Measurements from ENCODE around the gene BNC1.
"Not testable (repeated sequence)": the region's sequence is repeated elsewhere in the genome, so short reads cannot be mapped to it uniquely, and the experiment has no call there.

Gene BNC1

GRCh38 chr15:83299462-83299861, 15.0 kb upstream of the BNC1 start:
- DNase-seq (ENCODE audit: low read depth), result no peak

GRCh38 chr15:83295417-83295816, 11.0 kb upstream of the BNC1 start:
- DNase-seq (ENCODE audit: low read depth), result no peak

- DNase-seq (ENCODE audit: low read depth), result no peak
Measured at GRCh38 chr15:83293201-83293600, 8.7 kb upstream of the BNC1 start.

- DNase-seq (ENCODE audit: low read depth), result no peak
Measured at GRCh38 chr15:83292317-83292716, 7.9 kb upstream of the BNC1 start.

- DNase-seq (ENCODE audit: low read depth), result no peak
Measured at GRCh38 chr15:83290236-83290635, 5.8 kb upstream of the BNC1 start.

DNA sequence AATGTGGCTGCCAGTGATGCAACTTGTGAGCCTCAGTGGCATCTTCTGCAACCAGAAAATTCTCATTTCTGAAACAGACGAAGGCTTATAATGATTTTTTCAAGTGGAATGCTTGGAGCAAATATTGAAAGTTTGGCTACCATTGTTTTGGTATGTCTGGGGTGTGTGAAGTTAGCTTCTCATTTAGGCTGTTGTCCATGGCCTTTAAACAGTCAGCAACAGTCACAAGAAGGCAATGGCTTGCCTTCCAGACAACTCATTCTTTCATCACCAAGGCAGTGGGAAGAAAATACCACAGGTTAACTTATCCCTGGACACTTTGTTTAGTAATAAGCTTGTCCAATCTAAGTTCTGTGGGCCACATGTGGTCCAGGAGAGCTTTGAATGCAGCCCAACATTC, 4.7 kb upstream of the BNC1 start:
- DNase-seq (ENCODE audit: low read depth), result no peak

- DNase-seq (ENCODE audit: low read depth), result no peak
Measured at GRCh38 chr15:83288381-83288801, 3.9 kb upstream of the BNC1 start.

DNA sequence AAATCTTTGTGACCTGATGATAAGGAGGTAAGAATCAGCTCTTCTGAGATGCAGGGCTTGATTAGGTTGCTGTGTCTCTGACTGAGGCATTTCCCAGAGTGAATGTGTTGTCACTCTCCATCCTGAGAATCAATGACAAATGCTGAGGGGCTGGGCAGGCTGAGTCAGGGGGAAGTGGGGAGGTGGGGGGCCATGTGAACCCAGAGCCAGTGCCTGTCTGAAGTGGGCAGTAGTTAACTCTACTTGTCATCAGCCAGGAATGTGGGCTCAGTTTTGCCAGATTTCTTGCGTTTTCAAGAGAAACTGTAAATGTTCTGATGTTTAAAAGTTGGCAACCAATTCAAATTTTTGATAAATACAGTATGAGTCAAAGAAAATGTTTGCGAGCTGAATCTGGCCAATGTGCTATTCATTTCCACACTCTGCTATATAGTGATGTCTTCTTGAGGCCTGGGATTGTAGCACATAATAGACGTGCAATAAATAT, 3.1 kb upstream of the BNC1 start:
- no peak for DNase-seq (ENCODE audit: low read depth)

DNA sequence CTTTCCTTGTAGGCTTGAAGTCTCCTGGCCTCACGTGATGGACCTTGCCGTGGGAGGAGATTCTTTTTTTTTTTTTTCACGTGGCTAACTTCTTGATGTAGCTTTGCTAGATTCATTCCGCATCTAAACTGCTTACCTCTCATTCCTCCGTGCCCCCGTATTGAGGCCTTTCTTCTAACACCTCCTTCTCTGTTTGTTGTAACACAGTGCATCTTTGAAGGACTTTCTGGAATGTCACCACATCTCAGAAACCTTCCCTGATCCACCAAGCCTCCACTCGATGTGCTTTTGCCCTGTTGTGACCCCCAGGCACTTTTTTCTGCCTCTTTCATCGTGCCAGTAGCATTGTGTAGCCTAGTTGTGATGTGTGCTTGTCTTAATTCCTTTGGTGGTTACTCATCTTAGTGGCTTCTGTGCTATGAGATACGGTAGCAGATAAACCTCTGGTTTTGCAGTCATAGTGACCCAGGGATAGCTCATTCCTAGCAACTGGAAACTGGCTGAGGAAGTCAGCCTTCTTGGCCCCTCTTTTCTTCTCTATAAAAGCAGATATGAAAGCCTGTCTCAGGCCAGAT, 1.6 kb upstream of the BNC1 start:
- no peak for DNase-seq (ENCODE audit: low read depth)

DNA sequence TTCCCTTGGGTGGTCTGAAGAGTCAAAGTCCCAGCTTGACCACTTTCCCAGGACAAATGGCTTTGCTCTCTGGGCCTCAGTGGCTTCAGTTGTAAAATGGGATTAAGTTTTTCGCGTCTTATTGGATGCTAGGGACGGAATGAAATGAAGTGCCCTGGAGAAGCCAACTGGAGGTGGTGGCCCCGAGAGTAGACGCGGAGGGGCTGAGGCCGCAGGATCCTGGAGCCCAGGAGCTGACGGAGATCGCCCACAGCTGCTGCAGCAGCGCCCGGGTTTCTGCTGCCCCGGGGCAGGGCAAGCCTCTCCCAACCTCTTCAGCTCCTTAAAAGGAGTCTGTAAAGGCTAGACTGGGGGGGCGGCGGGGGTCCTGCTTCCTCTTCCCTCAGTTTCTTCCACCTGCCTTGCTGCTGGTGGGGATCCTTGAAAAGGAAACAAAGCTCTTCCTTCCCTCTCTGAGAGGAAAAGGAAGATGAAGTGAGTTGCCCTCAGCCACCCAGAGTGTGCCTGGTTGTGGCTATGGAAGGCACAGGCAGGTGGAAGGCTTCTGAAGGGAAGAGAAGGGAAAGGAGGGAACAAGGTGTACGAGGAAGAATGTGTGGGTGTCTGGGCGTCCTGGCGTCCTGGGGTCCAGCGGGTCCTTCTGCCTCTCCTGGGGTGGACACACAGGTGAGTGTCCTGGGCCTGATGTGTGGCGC, 967 bp upstream of the BNC1 start:
- no peak for DNase-seq (ENCODE audit: low read depth)

DNA sequence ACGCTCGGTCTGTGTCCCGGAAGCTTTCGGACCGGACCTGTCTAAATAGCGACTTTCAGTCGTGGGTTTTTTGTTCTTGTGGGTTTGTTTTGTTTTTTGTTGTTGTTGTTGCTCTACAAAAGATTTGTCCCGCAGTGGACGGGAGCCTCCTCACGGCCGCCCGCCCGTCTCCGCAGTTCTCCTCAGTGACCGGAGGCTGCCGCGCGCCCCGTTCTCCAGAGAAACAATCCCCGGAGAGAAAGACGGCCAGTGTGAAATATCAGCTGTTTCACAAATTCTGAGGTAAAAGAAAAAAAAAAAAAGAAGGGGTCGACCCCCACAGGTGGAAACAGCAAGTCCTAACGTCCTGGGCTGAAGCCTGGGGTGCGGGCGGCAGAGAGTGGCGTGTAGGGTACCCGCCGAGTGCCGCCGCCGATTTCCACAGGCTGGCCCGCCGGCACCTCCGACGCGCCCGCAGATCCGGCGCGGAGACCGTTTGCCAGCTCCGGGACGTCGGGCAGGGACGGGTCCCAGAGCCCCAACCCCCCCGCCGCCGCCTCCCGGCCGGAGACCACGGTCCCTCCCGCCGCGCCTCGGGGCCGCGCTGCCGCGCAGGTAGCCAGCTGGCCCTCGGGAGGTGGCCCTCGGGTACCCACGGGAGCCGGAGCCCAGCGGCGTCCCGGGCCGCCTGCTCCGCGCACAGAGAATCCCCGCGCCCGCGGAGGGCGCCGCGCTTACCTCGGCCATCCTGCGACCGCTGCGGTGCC, 478 bp downstream of the BNC1 start:
- no peak for DNase-seq (ENCODE audit: low read depth)

- DNase-seq (ENCODE audit: low read depth), result no peak
Measured at GRCh38 chr15:83283138-83283812, 1.2 kb downstream of the BNC1 start.

DNA sequence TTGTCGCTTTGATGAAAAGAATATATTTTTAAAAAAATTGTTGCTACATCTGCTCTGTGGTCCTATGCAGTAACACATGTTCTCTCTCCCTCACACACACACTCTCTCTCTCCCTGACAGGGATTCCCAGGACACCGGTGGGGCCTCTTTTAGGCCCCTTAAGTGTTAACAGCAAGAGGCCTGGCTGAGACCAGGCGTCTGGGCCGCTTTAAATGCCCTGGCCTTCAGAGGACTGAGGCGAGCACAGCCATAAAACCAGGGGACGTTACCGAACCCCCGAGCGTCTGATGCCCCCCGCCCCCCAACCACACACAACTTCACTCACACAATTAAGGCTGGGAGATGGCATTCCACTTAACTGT, 1.7 kb downstream of the BNC1 start:
- DNase-seq (ENCODE audit: low read depth), result no peak

DNA sequence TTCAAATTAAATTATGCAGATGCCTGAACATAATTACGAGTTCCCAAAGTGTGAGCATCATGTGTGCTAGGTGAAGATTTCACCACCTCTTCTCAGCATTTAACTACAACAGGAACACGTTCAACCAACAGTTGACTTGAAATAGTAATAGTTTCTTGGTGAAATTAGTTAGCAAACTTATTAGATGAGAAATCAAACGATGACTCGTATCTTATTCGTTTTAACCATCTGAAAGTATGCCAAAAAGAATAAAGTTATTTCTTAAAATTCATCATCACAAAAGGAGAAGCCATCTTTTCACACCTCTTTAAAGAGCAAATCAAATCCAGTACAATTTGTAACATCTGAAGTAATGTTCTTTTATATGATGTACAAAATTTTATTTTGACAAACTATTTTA, 2.3 kb downstream of the BNC1 start:
- DNase-seq (ENCODE audit: low read depth), result no peak

DNA sequence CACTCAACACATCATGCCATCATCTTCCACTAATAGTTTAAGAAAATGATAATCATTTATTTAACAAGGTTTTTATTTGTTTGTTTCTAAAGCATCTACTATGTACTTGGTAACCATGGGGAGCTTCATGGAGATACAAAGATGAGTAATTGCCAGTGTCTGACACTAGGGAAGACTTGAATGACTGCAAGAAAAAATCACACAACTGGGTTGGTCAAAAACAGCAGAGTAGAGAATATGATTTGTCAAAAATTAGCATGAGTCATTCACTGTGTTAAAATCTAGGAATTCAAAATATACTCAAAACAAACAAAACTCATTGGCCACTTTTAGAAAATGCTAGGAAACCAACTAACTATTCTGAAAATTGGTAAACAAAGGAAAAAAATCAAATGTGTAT, 6.3 kb downstream of the BNC1 start:
- DNase-seq (ENCODE audit: low read depth), result no peak

- no peak for DNase-seq (ENCODE audit: low read depth)
Measured at GRCh38 chr15:83276661-83277060, 7.8 kb downstream of the BNC1 start.

- DNase-seq (ENCODE audit: low read depth), result no peak
Measured at GRCh38 chr15:83275412-83275811, 9.1 kb downstream of the BNC1 start.

- no peak for DNase-seq (ENCODE audit: low read depth)
Measured at GRCh38 chr15:83270176-83270575, 14.3 kb downstream of the BNC1 start.

DNA sequence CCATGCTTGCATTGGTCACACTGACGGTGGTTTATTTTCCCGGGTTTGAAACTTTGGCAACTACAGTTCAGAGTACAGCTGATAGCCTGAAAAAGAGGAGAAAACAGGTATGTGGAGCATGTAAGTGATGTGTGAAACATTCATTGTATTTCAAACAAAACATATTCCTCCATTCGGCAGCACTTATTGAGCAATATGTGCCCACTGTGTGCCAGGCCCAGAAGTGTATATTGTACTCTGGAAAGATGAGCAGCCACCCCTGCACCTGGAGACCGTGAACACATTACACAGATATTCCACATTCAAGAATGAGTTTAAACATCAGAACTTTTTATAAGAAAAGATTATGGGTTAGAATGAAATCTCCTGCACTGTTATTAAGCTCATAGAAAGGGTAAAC, 16.3 kb downstream of the BNC1 start:
- no peak for DNase-seq (ENCODE audit: low read depth)

DNA sequence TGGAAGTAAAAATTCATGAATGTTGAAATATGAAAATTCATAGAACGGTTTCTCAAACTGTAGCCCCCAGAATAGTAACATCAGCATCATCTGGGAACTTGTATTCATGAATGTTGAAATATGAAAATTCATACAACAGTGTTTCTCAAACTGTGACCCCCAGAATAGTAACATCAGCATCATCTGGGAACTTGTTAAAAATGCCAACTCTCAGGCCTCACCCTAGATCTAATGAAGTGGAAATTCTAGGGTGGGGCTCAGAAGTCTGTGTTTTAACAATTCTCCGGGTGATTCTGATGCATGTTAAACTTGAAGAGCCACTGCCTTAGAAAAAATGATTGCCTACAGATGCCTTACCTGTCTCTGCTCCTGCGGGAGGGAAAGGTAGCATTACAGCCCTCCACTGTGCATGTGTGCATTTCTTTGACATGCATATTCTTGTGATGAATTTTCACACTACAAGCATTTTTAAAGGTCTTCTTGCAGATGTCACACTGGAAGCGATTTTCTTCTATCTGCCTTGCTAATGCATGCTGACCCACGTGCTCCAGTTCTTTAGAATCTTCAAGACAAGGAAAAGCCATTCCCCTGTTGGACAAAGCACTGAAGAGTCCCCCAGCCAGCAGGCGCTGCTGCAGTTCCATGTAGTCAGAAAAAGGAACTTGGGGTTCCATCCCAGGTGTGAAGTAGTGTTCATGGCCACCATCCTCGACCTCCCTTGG, 21.7 kb downstream of the BNC1 start:
- DNase-seq (ENCODE audit: low read depth), result no peak

DNA sequence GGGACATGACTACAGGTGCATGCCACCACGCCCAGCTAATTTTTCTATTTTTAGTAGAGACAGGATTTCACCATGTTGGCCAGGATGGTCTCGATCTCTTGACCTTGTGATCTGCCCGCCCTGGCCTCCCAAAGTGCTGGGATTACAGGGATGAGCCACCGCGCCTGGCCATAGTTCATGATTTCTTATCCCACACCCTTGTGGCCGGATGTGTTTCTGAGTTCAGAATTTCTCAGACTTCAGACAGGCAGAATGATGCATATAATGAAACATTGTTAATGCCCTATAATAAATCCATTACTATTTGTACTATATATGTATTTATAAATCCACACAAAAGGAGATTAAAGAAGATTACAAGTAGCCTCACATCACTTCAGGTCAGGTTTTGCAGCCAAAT, 22.3 kb downstream of the BNC1 start:
- not testable (repeated sequence) for DNase-seq (ENCODE audit: low read depth)

- no peak for DNase-seq (ENCODE audit: low read depth)
Measured at GRCh38 chr15:83250781-83251180, 33.7 kb downstream of the BNC1 start.

Measured in T follicular helper cell (primary cell).